HG02642 (cell line): ENCODE results near the gene MATK.

Experiments
- ATAC-seq: cut with Tn5 transposase; IDR thresholded peaks from one replicate; pipeline ENCODE4 v1.9.1; 2021; ENCODE audit warnings: mild to moderate bottlenecking; ENCODE audit not compliant: unreplicated experiment, poor library complexity

Gene MATK

GRCh38 chr19:3792114-3792513, 5.9 kb upstream of the MATK start:
- ATAC-seq = no peak

- ATAC-seq = no peak
Measured at GRCh38 chr19:3790941-3791340, 4.8 kb upstream of the MATK start.

- no peak for ATAC-seq
Measured at GRCh38 chr19:3790209-3790734, 4.1 kb upstream of the MATK start.

- ATAC-seq = no peak
Measured at GRCh38 chr19:3788996-3789778, 3.0 kb upstream of the MATK start.

GRCh38 chr19:3785451-3785937, 687 bp downstream of the MATK start:
- ATAC-seq = no peak

GRCh38 chr19:3784607-3785450, 1.4 kb downstream of the MATK start:
- no peak for ATAC-seq

- no peak for ATAC-seq
Measured at GRCh38 chr19:3783660-3784584, 2.3 kb downstream of the MATK start.

- no peak for ATAC-seq
Measured at GRCh38 chr19:3782903-3783302, 3.3 kb downstream of the MATK start.

- ATAC-seq = no peak
Measured at GRCh38 chr19:3782330-3782729, 3.9 kb downstream of the MATK start.

- no peak for ATAC-seq
Measured at GRCh38 chr19:3781603-3782002, 4.6 kb downstream of the MATK start.

- no peak for ATAC-seq
Measured at GRCh38 chr19:3780786-3781304, 5.3 kb downstream of the MATK start.

GRCh38 chr19:3778899-3779723, 7.1 kb downstream of the MATK start:
- no peak for ATAC-seq

GRCh38 chr19:3778104-3778867, 7.9 kb downstream of the MATK start:
- no peak for ATAC-seq

GRCh38 chr19:3776479-3777040, 9.6 kb downstream of the MATK start:
- ATAC-seq = no peak

GRCh38 chr19:3775831-3776230, 10.3 kb downstream of the MATK start:
- no peak for ATAC-seq

GRCh38 chr19:3775374-3775711, 10.8 kb downstream of the MATK start:
- ATAC-seq = no peak

- ATAC-seq = no peak
Measured at GRCh38 chr19:3774621-3775373, 11.4 kb downstream of the MATK start.
